Measurements from ENCODE around the gene PAWR.

GRCh38 chr12:79696416-79696815 lies 5.7 kb upstream of the PAWR start:
- TF ChIP-seq CTCF (IDR thresholded peaks at IDR 0.05) (no peak), EP300 (IDR thresholded peaks at IDR 0.05) (no peak)
